BJ (cell line): ENCODE results near the gene STAB2. TPM values are rescaled to one million over a fixed set of nuclear protein-coding genes. Genes with fewer than 3 reads are reported as not detected.

Experiments
- CTCF ChIA-PET: fragments of 350-600 bp; formaldehyde crosslinking; extraction: SDS; loops from one replicate; lab custom pipeline; 2021; ENCODE audit warnings: antibody characterized with exemption, inconsistent platforms; lab: Yijun Ruan, JAX
- POLR2A ChIA-PET: fragments of 300-600 bp; sonication (Branson Sonifier 250); formaldehyde crosslinking; extraction: SDS; loops from one replicate; lab custom pipeline; 2021; ENCODE audit warnings: antibody characterized with exemption; lab: Charles Lee
- DNase-seq: peaks from one replicate; pipeline ENCODE4 v3.0.0-alpha.2; 2011; ENCODE audit warnings: low read depth
- H3K27me3 ChIP-seq: 2 replicates; pipeline ENCODE4 v1.6.0; 2011; ENCODE audit warnings: low read length; ENCODE audit not compliant: control insufficient read depth, insufficient read depth
- H3K36me3 ChIP-seq: 2 replicates; pipeline ENCODE4 v1.5.1; 2011; ENCODE audit warnings: low read length; ENCODE audit not compliant: control insufficient read depth, insufficient read depth
- H3K4me3 ChIP-seq: 2 replicates; pipeline ENCODE4 v1.5.1; 2011; ENCODE audit warnings: low read depth, mild to moderate bottlenecking, control low read depth, low read length
- CTCF ChIP-seq: IDR thresholded peaks from 2 replicates; pipeline ENCODE4 v1.5.1; 2011; ENCODE audit warnings: low read depth, mild to moderate bottlenecking, control low read depth, inconsistent platforms, low read length, moderate library complexity; ENCODE audit not compliant: insufficient read depth
- polyA plus RNA-seq: library from polyadenylated mRNA; depleted of rRNA; stranded (reverse); fragments of >200 nt; gene quantifications from 2 replicates; pipeline ENCODE4 v1.2.3, GENCODE V29; 2011

STAB2 gene
- polyA plus RNA-seq, 1 experiment: not detected

GRCh38 chr12:103679421-103680170 lies 92.5 kb downstream of the STAB2 start:
- Histone ChIP-seq H3K4me3 (no peak overlapping the region), H3K36me3 (no peaks in the 10 kb centered on the region), H3K27me3 (peaks cover 6% of the 10 kb centered on the region; the same call in 1 of the 2 replicates)
- no peak for DNase-seq
- no peak for TF ChIP-seq CTCF
- ChIA-PET CTCF (interaction anchor here (0.6 to 0.8 kb wide), 3 partner anchors 14 to 796 kb away, joined by 3 read pairs; no protein-coding TSS in a partner anchor), POLR2A (no interaction called here)

GRCh38 chr12:103680591-103681141 lies 93.6 kb downstream of the STAB2 start:
- no peaks in the 10 kb centered on the region for H3K36me3 ChIP-seq
- H3K4me3 ChIP-seq: no peak overlapping the region
- DNase-seq: no peak
- H3K27me3 ChIP-seq: peaks cover 6% of the 10 kb centered on the region; the same call in 1 of the 2 replicates
- no peak for TF ChIP-seq CTCF
- ChIA-PET POLR2A (no interaction called here), CTCF (interaction anchor here (0.6 kb wide), 1 partner anchor 99 kb away, joined by 3 read pairs; no protein-coding TSS in a partner anchor)

- no peak for TF ChIP-seq CTCF
- no peak for DNase-seq
- CTCF ChIA-PET: no interaction called here
- POLR2A ChIA-PET: no interaction called here
- H3K36me3 ChIP-seq: no peaks in the 10 kb centered on the region
- H3K4me3 ChIP-seq: no peak overlapping the region
- 0 out of 2 replicates have a peak, but pooled peaks cover 2% of the 10 kb centered on the region for H3K27me3 ChIP-seq
These were observed 99.0 kb downstream of the STAB2 start for GRCh38 chr12:103686026-103686425.

- Histone ChIP-seq H3K27me3 (0 out of 2 replicates have a peak, but pooled peaks cover 2% of the 10 kb centered on the region), H3K36me3 (no peaks in the 10 kb centered on the region), H3K4me3 (no peak overlapping the region)
- CTCF ChIA-PET: interaction anchor here (2.4 kb wide), 1 partner anchor 10 kb away, joined by 7 read pairs; no protein-coding TSS in a partner anchor
- TF ChIP-seq CTCF: no peak
- POLR2A ChIA-PET: no interaction called here
- no peak for DNase-seq
These were observed 100.2 kb downstream of the STAB2 start for GRCh38 chr12:103687253-103687652.

- ChIA-PET POLR2A (no interaction called here), CTCF (interaction anchor here (2.4 kb wide), 1 partner anchor 8 kb away, joined by 7 read pairs; no protein-coding TSS in a partner anchor)
- no peaks in the 10 kb centered on the region for H3K36me3 ChIP-seq
- TF ChIP-seq CTCF: no peak
- DNase-seq: no peak
- no peak overlapping the region for H3K4me3 ChIP-seq
- 0 out of 2 replicates have a peak, but pooled peaks cover 2% of the 10 kb centered on the region for H3K27me3 ChIP-seq
These were observed 101.4 kb downstream of the STAB2 start for GRCh38 chr12:103688376-103689063.
